Liver (tissue), 9 donors: ENCODE results near the gene FTCD. TPM values are rescaled to one million over a fixed set of nuclear protein-coding genes. Genes with fewer than 3 reads are reported as not detected.

Experiments used
- DNase-seq: peaks from one replicate; pipeline ENCODE4 v3.0.0-alpha.2; 2017; ENCODE audit warnings: low spot score
- H3K27ac ChIP-seq, 2 donors: one replicate each; pipeline ENCODE4 v1.7.0; 2013; ENCODE audit warnings: inconsistent platforms in 2 of 2, low read length in 2 of 2, control low read depth in 1 of 2, low read depth in 1 of 2, mild to moderate bottlenecking in 1 of 2
- H3K27me3 ChIP-seq, 4 donors: one replicate each; pipeline versions ENCODE4 v1.6.1 to v1.7.0; 2013; ENCODE audit warnings: low read length in 3 of 4, inconsistent platforms in 1 of 4, mild to moderate bottlenecking in 1 of 4, moderate library complexity in 1 of 4; ENCODE audit not compliant: control insufficient read depth in 4 of 4, insufficient read depth in 4 of 4
- H3K36me3 ChIP-seq, 4 donors: one replicate each; pipeline versions ENCODE4 v1.6.1 to v1.7.0; 2013; ENCODE audit warnings: low read length in 3 of 4, mild to moderate bottlenecking in 3 of 4, low read depth in 1 of 4, moderate library complexity in 1 of 4; ENCODE audit not compliant: control insufficient read depth in 4 of 4, insufficient read depth in 3 of 4
- H3K4me1 ChIP-seq, 4 donors: one replicate each; pipeline versions ENCODE4 v1.6.1 to v1.7.0; 2013; ENCODE audit warnings: low read length in 3 of 4, mild to moderate bottlenecking in 3 of 4, moderate library complexity in 1 of 4; ENCODE audit not compliant: control insufficient read depth in 4 of 4, insufficient read depth in 4 of 4
- H3K4me3 ChIP-seq, 3 donors: one replicate each; pipeline versions ENCODE4 v1.6.1 to v1.7.0; 2013; ENCODE audit warnings: low read length in 3 of 3, control low read depth in 1 of 3, low read depth in 1 of 3, mild to moderate bottlenecking in 1 of 3
- H3K9ac ChIP-seq, 2 donors: one replicate each; pipeline ENCODE4 v1.7.0; 2013; ENCODE audit warnings: low read length in 2 of 2, mild to moderate bottlenecking in 2 of 2, moderate library complexity in 2 of 2, control low read depth in 1 of 2, low read depth in 1 of 2
- H3K9me3 ChIP-seq, 4 donors: one replicate each; pipeline versions ENCODE4 v1.6.1 to v1.7.0; 2013; ENCODE audit warnings: low read length in 3 of 4; ENCODE audit not compliant: control insufficient read depth in 4 of 4
- CTCF ChIP-seq: fragments of 150-350 bp; IDR thresholded peaks from 2 replicates; pipeline ENCODE4 v1.5.1; 2017; ENCODE audit warnings: improper control_type of control experiment, low read depth, low read length; ENCODE audit not compliant: missing input control
- EGR1 ChIP-seq, 2 donors: IDR thresholded peaks; 2 replicates each; pipeline ENCODE4 v1.6.1; 2016 to 2018; ENCODE audit warnings: antibody characterized with exemption in 2 of 2, low read depth in 2 of 2
- FOXA1 ChIP-seq: IDR thresholded peaks from 2 replicates; pipeline ENCODE4 v1.6.1; 2016; ENCODE audit warnings: antibody characterized with exemption
- FOXA2 ChIP-seq: IDR thresholded peaks from 2 replicates; pipeline ENCODE4 v1.6.1; 2016; ENCODE audit warnings: antibody characterized with exemption
- GABPA ChIP-seq, 2 donors: IDR thresholded peaks in 1 of 2; conservative IDR thresholded peaks in 1 of 2; 2 replicates each; pipeline ENCODE4 v1.6.1; 2016; ENCODE audit warnings: antibody characterized with exemption in 2 of 2, mild to moderate bottlenecking in 1 of 2, moderate library complexity in 1 of 2
- HNF4A ChIP-seq, 2 donors: conservative IDR thresholded peaks; 2 replicates each; pipeline ENCODE4 v1.6.1; 2016; ENCODE audit warnings: antibody characterized with exemption in 2 of 2, mild to moderate bottlenecking in 2 of 2
- HNF4G ChIP-seq: IDR thresholded peaks from 2 replicates; pipeline ENCODE4 v1.6.1; 2016; ENCODE audit warnings: antibody characterized with exemption
- JUND ChIP-seq, 2 donors: IDR thresholded peaks; 2 replicates each; pipeline ENCODE4 v1.6.1; 2016; ENCODE audit warnings: antibody characterized with exemption in 2 of 2
- RXRA ChIP-seq, 2 donors: IDR thresholded peaks; 2 replicates each; pipeline ENCODE4 v1.6.1; 2017 to 2018; ENCODE audit warnings: antibody characterized with exemption in 2 of 2, mild to moderate bottlenecking in 1 of 2
- SP1 ChIP-seq: IDR thresholded peaks from 2 replicates; pipeline ENCODE4 v1.6.1; 2018; ENCODE audit warnings: antibody characterized with exemption, mild to moderate bottlenecking
- TAF1 ChIP-seq: conservative IDR thresholded peaks from 2 replicates; pipeline ENCODE4 v1.6.1; 2016; ENCODE audit warnings: antibody characterized with exemption, mild to moderate bottlenecking
- ZBTB33 ChIP-seq: IDR thresholded peaks from 2 replicates; pipeline ENCODE4 v1.6.1; 2016; ENCODE audit warnings: antibody characterized with exemption
- WGBS: extraction: QIAGEN DNeasy Blood & Tissue Kit; methylation state at CpG from one replicate; pipeline ENCODE4 v1.1.7; 2013; 5-methylcytosine and 5-hydroxymethylcytosine counted together
- polyA plus RNA-seq, 2 donors: library from polyadenylated mRNA; stranded (reverse) in 1 of 2; unstranded in 1 of 2; fragments of 200-250 nt in 1 of 2; fragments of >200 nt in 1 of 2; fragmentation: Nextera tagmentation in 1 of 2; extraction: Ambion mirVana in 1 of 2; gene quantifications; one replicate each; pipeline versions ENCODE4 v1.2.1 to v1.2.3, GENCODE V29; 2013 to 2015
- total RNA-seq, 2 donors: library from RNA; depleted of rRNA; stranded (reverse); fragments of >200 nt; gene quantifications; one replicate each; pipeline ENCODE4 v1.2.3, GENCODE V29; 2014
- TF ChIP-seq, protein P1 (sequence below): IDR thresholded peaks from 2 replicates; pipeline ENCODE4 v1.6.1; 2016; ENCODE audit warnings: antibody characterized with exemption
- TF ChIP-seq, protein P2 (sequence below): IDR thresholded peaks from 2 replicates; pipeline ENCODE4 v1.6.1; 2016; ENCODE audit warnings: antibody characterized with exemption, mild to moderate bottlenecking
- TF ChIP-seq, protein P3 (sequence below): IDR thresholded peaks from 2 replicates; pipeline ENCODE4 v1.6.1; 2016; ENCODE audit warnings: antibody characterized with exemption
- donor health status: healthy.
- donor health status: healthy.
- donor health status: healthy.
- donor health status: healthy.
- donor health status: healthy.

FTCD gene
- total and polyA plus RNA-seq, 4 donors: 130 to 182 (median 173) TPM

DNA sequence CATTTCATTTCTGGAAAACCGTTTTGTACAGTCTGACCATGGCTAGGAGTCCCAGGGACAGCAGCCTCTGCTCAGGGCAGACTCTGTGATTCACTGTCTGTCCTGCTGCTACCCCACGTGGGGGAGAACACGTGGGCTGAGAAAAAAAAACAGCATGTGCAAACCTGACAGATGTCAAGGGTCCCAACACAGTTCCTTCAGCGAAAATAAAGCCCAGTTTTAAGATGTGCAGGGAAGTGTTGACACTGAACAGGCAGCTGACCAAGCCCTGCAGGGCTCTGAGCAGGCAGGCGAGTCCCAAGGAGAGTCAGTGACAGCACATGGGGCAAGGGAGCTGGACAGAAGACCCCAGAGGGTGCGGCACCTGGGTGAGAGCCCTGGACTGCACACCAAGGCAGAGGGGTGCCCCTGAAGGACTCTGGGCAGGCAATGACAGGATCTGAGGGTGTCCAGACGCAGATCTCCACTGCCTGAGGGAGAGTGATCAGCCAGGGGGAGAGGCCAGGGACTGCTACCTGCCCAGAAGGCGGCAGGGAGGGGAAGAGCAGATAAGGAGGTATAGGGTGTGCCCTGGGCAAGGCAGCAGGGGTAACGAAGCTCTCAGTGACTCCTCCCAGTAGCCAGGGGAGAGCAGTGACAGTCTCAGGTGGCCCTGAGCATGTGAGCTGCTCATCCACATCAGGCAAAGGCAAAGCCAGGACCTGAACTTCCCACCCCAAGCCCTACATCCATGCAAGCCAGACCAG is 34.0 kb upstream of the FTCD start (continued):
- TF ChIP-seq, protein P1, sequence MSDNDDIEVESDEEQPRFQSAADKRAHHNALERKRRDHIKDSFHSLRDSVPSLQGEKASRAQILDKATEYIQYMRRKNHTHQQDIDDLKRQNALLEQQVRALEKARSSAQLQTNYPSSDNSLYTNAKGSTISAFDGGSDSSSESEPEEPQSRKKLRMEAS: no peak
- TF ChIP-seq FOXA2: no peak
- no peak for TF ChIP-seq FOXA1

DNA sequence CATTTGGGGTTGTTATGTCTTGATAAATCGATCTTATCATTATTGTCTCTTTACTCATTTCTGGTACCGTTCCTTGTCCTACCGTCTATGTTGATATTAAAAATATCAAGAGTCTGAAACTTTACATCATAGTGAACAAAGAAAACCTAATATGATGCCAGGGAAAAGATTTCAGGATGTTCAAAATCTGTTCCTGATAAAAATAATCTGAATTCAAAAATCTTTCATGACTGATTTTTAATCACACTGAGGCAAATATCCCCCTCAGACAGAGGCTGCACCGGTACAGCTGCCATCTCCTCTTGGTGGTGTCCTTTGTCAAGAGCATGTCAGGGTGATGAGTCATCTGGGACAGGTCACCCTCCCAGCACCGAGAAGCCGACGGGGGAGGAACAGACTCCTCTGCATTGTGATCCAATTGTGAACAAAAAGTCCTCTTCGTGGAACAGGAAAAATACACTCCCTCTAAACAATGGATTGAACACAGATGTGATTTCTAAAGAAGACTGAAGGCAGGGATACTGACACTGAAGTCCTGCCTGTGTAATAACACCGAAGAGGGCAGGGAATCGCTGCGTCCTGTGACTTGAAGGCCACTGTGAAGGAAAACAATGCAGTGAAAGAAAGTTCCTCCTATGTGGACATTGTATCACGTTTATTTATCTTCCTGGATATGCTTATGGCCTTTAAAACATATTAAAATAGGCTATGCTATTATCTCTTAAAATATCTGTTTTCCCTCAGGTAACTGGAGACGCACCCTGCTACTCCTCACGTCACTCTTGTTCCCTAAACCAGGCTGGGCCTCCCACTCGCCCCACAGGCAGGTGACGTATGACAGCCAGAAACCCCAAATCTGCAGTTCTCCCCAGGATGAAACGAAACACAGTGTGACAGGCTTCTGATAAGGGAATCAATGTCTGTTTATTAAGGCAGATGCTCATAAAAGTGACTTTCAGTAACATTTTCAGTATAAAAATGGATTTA is 33.1 kb upstream of the FTCD start:
- no peak overlapping the region for H3K27ac ChIP-seq
- H3K36me3 ChIP-seq: peaks cover 0 to 33% (median 19%) of the 10 kb centered on the region in 4 donors
- H3K9ac ChIP-seq: no peak overlapping the region
- H3K4me1 ChIP-seq: no peaks in the 10 kb centered on the region
- H3K27me3 ChIP-seq: no peaks in the 10 kb centered on the region
- no peak overlapping the region for H3K4me3 ChIP-seq
- TF ChIP-seq JUND (IDR thresholded peaks at IDR 0.05) (peak; percentile 62 to 69), CTCF (no peak)
- no peaks in the 10 kb centered on the region for H3K9me3 ChIP-seq
- 75% methylated on average over 17 of the region's 17 CpGs for WGBS
- no peak for DNase-seq

GRCh38 chr21:46187814-46188213 is 32.4 kb upstream of the FTCD start:
- TF ChIP-seq CTCF (no peak), TAF1 (no peak), ZBTB33 (no peak), RXRA (IDR thresholded peaks at IDR 0.05) (no peak), HNF4G (no peak), GABPA (IDR thresholded peaks at IDR 0.05 in 1 of 2, conservative IDR thresholded peaks at IDR 0.05 in 1 of 2) (no peak), FOXA2 (no peak), HNF4A (conservative IDR thresholded peaks at IDR 0.05) (no peak), SP1 (no peak), EGR1 (IDR thresholded peaks at IDR 0.05; ENCODE audit: low read depth in 2 of 2) (no peak)
- TF ChIP-seq, protein P2, sequence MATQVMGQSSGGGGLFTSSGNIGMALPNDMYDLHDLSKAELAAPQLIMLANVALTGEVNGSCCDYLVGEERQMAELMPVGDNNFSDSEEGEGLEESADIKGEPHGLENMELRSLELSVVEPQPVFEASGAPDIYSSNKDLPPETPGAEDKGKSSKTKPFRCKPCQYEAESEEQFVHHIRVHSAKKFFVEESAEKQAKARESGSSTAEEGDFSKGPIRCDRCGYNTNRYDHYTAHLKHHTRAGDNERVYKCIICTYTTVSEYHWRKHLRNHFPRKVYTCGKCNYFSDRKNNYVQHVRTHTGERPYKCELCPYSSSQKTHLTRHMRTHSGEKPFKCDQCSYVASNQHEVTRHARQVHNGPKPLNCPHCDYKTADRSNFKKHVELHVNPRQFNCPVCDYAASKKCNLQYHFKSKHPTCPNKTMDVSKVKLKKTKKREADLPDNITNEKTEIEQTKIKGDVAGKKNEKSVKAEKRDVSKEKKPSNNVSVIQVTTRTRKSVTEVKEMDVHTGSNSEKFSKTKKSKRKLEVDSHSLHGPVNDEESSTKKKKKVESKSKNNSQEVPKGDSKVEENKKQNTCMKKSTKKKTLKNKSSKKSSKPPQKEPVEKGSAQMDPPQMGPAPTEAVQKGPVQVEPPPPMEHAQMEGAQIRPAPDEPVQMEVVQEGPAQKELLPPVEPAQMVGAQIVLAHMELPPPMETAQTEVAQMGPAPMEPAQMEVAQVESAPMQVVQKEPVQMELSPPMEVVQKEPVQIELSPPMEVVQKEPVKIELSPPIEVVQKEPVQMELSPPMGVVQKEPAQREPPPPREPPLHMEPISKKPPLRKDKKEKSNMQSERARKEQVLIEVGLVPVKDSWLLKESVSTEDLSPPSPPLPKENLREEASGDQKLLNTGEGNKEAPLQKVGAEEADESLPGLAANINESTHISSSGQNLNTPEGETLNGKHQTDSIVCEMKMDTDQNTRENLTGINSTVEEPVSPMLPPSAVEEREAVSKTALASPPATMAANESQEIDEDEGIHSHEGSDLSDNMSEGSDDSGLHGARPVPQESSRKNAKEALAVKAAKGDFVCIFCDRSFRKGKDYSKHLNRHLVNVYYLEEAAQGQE: no peak
- TF ChIP-seq, protein P1: no peak
- TF ChIP-seq, protein P3, sequence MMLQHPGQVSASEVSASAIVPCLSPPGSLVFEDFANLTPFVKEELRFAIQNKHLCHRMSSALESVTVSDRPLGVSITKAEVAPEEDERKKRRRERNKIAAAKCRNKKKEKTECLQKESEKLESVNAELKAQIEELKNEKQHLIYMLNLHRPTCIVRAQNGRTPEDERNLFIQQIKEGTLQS: no peak
- Histone ChIP-seq H3K9ac (no peak overlapping the region), H3K36me3 (peaks cover 0 to 27% (median 17%) of the 10 kb centered on the region in 4 donors), H3K4me3 (no peak overlapping the region), H3K27ac (no peak overlapping the region), H3K9me3 (no peaks in the 10 kb centered on the region), H3K27me3 (no peaks in the 10 kb centered on the region), H3K4me1 (no peaks in the 10 kb centered on the region)
- no peak for DNase-seq
- 93% methylated on average over 7 of the region's 7 CpGs for WGBS
